Testis (tissue), 2 donors: ENCODE measurements around the gene CCNY.

Experiments used
- CTCF ChIP-seq, 3 experiments: fragments of 450-650 bp in 2 of 3; fragments of 200-600 bp in 1 of 3; sonication (generic) in 1 of 3; IDR thresholded peaks; one replicate each; pipeline ENCODE4 v1.5.1; 2016 to 2019; ENCODE audit warnings: antibody characterized with exemption in 3 of 3, mild to moderate bottlenecking in 2 of 3, moderate library complexity in 1 of 3
- POLR2A ChIP-seq: fragments of 450-650 bp; IDR thresholded peaks from one replicate; pipeline ENCODE4 v1.6.1; 2017; ENCODE audit warnings: antibody characterized with exemption, mild to moderate bottlenecking, moderate library complexity

- TF ChIP-seq CTCF (IDR thresholded peaks at IDR 0.05): no peak
- no peak for TF ChIP-seq POLR2A
These were observed 123.1 kb downstream of the CCNY start for GRCh38 chr10:35459449-35459847.
